ENCODE data around the gene POU2F1.

- TF ChIP-seq MEIS1 (CRISPR knock-in tag; IDR thresholded peaks at IDR 0.05; ENCODE audit: borderline replicate concordance) = no peak
- no peak for TF ChIP-seq ZBTB49 (tag by site-specific recombination; IDR thresholded peaks at IDR 0.05; ENCODE audit: low read depth)
- TF ChIP-seq ZBTB17 (tag by site-specific recombination; IDR thresholded peaks at IDR 0.05) = no peak
- TF ChIP-seq ZNF626 (tag by site-specific recombination; IDR thresholded peaks at IDR 0.05) = no peak
- no peak for TF ChIP-seq ZNF292 (tag by site-specific recombination; IDR thresholded peaks at IDR 0.05; ENCODE audit: borderline replicate concordance, low read depth)
- TF ChIP-seq ZNF211 (tag by site-specific recombination; IDR thresholded peaks at IDR 0.05; ENCODE audit: low read depth) = no peak
- TF ChIP-seq ZBTB6 (tag by site-specific recombination; IDR thresholded peaks at IDR 0.05) = no peak
- no peak for TF ChIP-seq ZNF76 (tag by site-specific recombination; IDR thresholded peaks at IDR 0.05; ENCODE audit: borderline replicate concordance, low read depth)
- TF ChIP-seq CTCF (tag by site-specific recombination; IDR thresholded peaks at IDR 0.05) = no peak
- TF ChIP-seq YY1 (tag by site-specific recombination; IDR thresholded peaks at IDR 0.05) = no peak
- no peak for TF ChIP-seq ZNF660 (tag by site-specific recombination; IDR thresholded peaks at IDR 0.05)
- no peak for TF ChIP-seq HOXA7 (CRISPR knock-in tag; IDR thresholded peaks at IDR 0.05; ENCODE audit: borderline replicate concordance)
These were observed 219.7 kb downstream of the POU2F1 start for GRCh38 chr1:167440345-167440744.

Measured in HEK293 (cell line).